HEK293 (cell line): ENCODE results near the gene CYP26B1.

Experiments used
- ATF2 ChIP-seq: fragments of 450-650 bp; formaldehyde crosslinking; IDR thresholded peaks from 2 replicates; pipeline ENCODE4 v1.5.1; 2016; ENCODE audit warnings: missing biosample characterization, missing genetic modification characterization, low read depth
- CTCF ChIP-seq: fragments of 450-650 bp; formaldehyde crosslinking; IDR thresholded peaks from 2 replicates; pipeline ENCODE4 v1.5.1; 2016; ENCODE audit warnings: missing biosample characterization, missing genetic modification characterization
- PATZ1 ChIP-seq: fragments of 450-650 bp; formaldehyde crosslinking; IDR thresholded peaks from 2 replicates; pipeline ENCODE4 v1.5.1; 2016; ENCODE audit warnings: missing biosample characterization, missing genetic modification characterization
- REST ChIP-seq: fragments of 450-650 bp; formaldehyde crosslinking; IDR thresholded peaks from 2 replicates; pipeline ENCODE4 v1.5.1; 2016; ENCODE audit warnings: missing biosample characterization, missing genetic modification characterization
- ZBTB20 ChIP-seq: fragments of 450-650 bp; formaldehyde crosslinking; IDR thresholded peaks from 2 replicates; pipeline ENCODE4 v1.5.1; 2016; ENCODE audit warnings: missing biosample characterization, missing genetic modification characterization
- ZBTB8A ChIP-seq: fragments of 450-650 bp; formaldehyde crosslinking; IDR thresholded peaks from 2 replicates; pipeline ENCODE4 v1.5.1; 2016; ENCODE audit warnings: missing biosample characterization, missing genetic modification characterization
- ZNF292 ChIP-seq: fragments of 450-650 bp; formaldehyde crosslinking; IDR thresholded peaks from 2 replicates; pipeline ENCODE4 v1.5.1; 2016; ENCODE audit warnings: low read depth, missing biosample characterization, missing genetic modification characterization, borderline replicate concordance
- ZNF521 ChIP-seq: fragments of 450-650 bp; formaldehyde crosslinking; IDR thresholded peaks from 2 replicates; pipeline ENCODE4 v1.5.1; 2017; ENCODE audit warnings: missing biosample characterization, mild to moderate bottlenecking, missing genetic modification characterization
- ZNF544 ChIP-seq: fragments of 450-650 bp; formaldehyde crosslinking; IDR thresholded peaks from 2 replicates; pipeline ENCODE4 v1.5.0; 2017; ENCODE audit warnings: missing biosample characterization, missing genetic modification characterization
- ZNF558 ChIP-seq: fragments of 450-650 bp; formaldehyde crosslinking; IDR thresholded peaks from 2 replicates; pipeline ENCODE4 v1.5.1; 2016; ENCODE audit warnings: missing biosample characterization, missing genetic modification characterization
- ZNF629 ChIP-seq: fragments of 450-650 bp; formaldehyde crosslinking; IDR thresholded peaks from 2 replicates; pipeline ENCODE4 v1.5.1; 2017; ENCODE audit warnings: missing biosample characterization, missing genetic modification characterization

GRCh38 chr2:72132981-72133720 lies 14.5 kb downstream of the CYP26B1 start:
- no peak for TF ChIP-seq ZNF521
- TF ChIP-seq ZBTB20 (tag by site-specific recombination), result no peak
- no peak for TF ChIP-seq CTCF (tag by site-specific recombination)
- TF ChIP-seq ZNF558 (tag by site-specific recombination), result no peak
- no peak for TF ChIP-seq ATF2 (tag by site-specific recombination)
- TF ChIP-seq ZBTB8A (tag by site-specific recombination), result no peak
- TF ChIP-seq ZNF629, result no peak
- peak; percentile 64 for TF ChIP-seq REST
- TF ChIP-seq ZNF292, result no peak
- TF ChIP-seq ZNF544, result no peak
- no peak for TF ChIP-seq PATZ1
